KOPT-K1 (cell line): ENCODE results near the gene TMUB1.

ENCODE experiments used
- H3K27ac ChIP-seq: fragments of 200-600 bp; sonication (generic); 2 replicates; pipeline ENCODE4 v1.5.1; 2016; ENCODE audit warnings: antibody characterized with exemption, mild to moderate bottlenecking, low read depth, low read length; ENCODE audit not compliant: poor library complexity, severe bottlenecking
- H3K36me3 ChIP-seq: fragments of 200-600 bp; sonication (generic); 2 replicates; pipeline ENCODE4 v1.5.1; 2017; ENCODE audit warnings: antibody characterized with exemption, mild to moderate bottlenecking, low read length, moderate library complexity; ENCODE audit not compliant: insufficient read depth
- H3K9me3 ChIP-seq: fragments of 200-600 bp; sonication (generic); 2 replicates; pipeline ENCODE4 v1.5.1; 2017; ENCODE audit warnings: antibody characterized with exemption, low read length, mild to moderate bottlenecking; ENCODE audit not compliant: insufficient read depth, poor library complexity, severe bottlenecking

Gene TMUB1, protein sequence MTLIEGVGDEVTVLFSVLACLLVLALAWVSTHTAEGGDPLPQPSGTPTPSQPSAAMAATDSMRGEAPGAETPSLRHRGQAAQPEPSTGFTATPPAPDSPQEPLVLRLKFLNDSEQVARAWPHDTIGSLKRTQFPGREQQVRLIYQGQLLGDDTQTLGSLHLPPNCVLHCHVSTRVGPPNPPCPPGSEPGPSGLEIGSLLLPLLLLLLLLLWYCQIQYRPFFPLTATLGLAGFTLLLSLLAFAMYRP

DNA sequence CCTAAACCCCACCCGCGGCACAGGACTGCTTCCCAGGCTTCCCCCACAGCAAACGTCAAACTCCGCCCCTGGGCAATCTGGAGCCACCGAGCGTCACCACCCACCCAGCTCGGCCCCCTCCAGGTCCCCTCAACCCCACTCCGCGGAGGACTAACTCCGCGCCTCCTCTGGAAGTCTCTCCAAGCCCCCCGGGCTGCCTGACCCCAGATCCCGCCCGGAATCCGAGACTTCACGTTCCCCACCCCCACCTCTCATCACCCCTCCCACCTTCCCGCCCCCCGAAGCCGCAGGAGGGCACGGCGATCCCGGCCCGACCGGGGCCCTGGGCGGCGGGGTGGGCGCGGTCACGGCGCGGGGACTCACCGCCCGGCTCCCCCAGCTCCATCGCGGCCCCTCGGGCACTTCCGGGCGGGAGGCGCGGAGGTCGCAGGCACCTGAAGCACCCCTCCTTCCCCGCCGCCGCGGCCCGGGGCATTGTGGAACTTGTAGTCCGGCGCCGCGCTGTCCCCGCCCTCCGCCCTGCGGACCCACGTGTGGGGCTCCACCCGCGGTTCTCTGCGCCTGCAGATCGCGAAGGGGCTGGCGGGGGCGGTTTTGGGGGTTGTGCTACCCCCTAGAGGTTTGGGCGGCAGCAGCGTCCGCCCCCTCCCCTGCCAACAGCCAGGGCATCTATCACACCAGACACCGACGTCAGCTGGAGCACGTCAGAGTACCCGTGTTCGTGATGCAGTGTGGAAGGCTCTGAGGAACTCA lies at the start of gene TMUB1:
Gene TMUB1 (minus strand): TSS at position 423 of the 753 bp plus-strand sequence. CDS start 930 bp downstream, outside the sequence.
- H3K36me3 ChIP-seq: peaks cover 9% of the 10 kb centered on the region; the same call in 1 of the 2 replicates
- H3K9me3 ChIP-seq: no peaks in the 10 kb centered on the region
- peak within 1 kb of the TSS; percentile 71 for H3K27ac ChIP-seq

DNA sequence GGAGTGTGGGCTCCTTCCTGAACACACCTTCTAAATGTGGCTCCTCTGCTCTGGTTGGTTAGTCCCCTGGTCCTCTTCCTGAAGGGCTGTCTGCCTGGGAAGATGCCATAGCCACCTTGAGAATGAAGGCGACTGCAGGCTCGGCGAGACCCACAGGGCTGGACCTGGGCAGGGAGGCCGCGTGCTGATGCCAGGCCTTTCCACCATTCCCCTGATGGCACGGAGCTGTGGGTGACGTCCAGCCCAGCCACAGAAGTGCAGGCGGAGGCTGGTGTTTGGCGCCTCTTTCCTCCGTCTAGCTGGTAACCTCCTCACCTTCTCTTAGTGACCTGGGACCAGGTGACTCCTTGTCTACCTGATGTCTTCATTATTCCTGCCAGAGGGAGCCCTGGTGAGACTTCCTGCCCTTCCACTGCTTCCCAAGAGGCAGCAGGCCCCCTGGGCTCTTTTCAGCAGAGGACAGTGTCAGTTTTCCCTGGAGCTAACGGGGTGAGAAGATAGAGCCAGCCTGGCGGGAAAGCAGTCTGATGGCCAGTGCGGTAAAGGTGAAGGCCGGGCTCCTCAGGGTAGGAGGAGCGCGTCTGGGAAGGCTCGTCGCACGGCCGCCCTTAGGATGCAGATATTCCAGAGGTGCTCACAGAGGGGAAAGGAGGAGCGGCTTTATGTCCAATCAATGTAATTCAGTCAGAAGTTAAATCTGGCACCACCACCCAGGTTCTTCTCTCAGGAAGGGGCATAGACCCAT lies 49.3 kb upstream of the TMUB1 start:
- Histone ChIP-seq H3K36me3 (peaks cover 10% of the 10 kb centered on the region; the same call in 1 of the 2 replicates), H3K9me3 (no peaks in the 10 kb centered on the region), H3K27ac (no peak overlapping the region)

DNA sequence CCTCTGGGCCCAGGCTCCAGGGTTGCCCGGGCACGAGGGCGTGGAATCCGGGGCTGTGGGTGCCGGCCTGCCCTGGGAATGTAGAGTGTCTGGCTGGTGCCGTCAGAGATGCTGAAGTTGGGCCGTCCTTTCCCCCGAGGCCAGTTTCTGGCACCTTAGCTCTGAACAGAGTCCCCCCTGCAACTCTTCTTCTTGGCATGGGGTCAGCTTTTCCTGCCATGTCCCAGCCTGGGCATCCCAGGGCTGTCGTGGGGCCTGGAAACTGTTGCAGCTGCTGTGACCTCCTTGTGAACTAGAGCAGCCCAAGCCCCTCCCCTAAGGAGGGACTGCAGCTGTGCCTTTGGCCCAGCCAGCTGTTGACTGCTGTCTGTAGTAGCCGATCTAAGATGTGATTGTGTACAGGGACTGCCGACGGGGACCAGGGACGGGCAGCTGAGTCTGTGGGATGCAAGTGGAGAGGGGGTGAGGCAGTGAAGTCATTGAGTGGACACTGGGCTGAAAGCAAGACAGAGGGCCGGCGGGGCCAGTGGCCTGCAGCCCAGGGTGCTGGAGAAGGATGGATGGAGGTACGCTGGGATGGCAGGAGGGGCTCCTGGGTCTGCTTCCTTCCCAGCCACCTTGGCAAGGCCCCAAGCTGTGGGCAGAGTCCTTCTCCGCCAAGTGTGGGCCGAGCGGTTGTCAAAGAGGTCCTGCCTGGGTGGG lies 48.5 kb upstream of the TMUB1 start:
- no peak overlapping the region for H3K27ac ChIP-seq
- peaks cover 10% of the 10 kb centered on the region; the same call in 1 of the 2 replicates for H3K36me3 ChIP-seq
- no peaks in the 10 kb centered on the region for H3K9me3 ChIP-seq

DNA sequence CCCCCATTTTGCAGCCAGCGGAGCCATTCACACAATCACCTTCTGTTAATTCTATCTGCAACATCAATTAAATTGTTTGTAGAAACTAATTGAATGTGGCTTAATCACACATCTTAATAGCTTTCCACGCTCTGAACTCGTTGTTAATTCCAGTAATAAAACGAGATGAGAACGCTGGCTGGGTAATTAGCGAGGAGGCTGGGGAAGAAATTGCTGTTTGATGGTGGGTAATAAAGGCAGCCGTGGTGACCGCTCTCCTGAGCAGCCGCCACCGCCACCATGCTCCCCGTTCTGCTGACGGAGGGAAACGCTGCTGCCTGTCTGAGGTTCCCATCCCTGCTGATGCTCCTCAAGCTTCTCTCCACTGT lies 47.9 kb upstream of the TMUB1 start:
- Histone ChIP-seq H3K27ac (no peak overlapping the region), H3K9me3 (no peaks in the 10 kb centered on the region), H3K36me3 (peaks cover 10% of the 10 kb centered on the region; the same call in 1 of the 2 replicates)

DNA sequence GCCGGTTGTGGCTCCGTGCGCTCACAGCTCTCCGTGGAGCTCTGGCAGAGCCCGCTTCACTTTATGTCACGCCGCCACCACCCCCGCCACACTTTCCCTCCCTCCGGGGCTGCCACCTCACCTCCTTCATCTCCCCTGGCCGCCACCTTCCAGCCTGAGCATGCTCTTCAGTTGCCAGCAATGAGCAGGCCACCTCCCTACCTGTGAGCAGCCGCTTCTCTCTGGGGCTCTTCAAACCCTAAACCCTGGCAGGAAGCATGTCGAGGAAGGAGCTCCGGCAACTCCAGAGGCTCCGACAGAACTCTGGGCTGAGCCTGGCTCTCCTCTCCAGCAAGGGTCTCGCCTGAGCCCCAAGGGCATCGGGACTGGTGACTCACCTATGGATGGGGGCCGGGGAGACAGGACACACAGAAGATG lies 47.5 kb upstream of the TMUB1 start:
- peaks cover 10% of the 10 kb centered on the region; the same call in 1 of the 2 replicates for H3K36me3 ChIP-seq

DNA sequence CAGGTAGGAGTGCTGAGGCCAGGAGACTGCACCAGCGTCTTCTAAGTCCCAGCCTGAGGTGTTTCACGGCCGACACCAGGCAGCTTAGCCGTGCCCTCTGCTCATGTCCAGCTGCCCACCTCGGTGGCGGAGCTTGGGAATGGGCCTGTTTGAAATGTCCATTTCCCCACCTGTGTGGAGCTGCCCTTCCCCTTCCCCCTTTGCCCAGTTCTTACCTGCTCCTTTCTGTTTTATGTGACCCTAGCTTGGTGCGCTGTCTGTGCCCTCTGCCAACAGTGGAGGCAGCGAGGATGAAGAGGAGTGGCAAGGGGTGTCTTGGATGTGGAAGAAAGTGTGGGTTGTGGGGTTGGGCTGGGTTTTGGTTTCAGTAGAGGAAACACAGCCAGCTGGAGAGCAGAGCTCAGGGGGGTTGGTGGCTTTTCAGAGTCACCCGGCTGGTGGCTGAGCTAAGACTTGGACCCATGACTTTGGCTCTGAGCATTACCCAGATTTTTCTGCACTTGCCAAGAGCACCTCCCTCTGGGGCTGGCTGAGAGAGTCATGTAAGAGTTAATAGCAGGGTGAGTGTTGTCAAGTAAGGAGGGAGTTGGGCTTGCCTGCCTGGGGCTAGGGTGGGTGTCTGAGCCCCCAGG lies 46.8 kb upstream of the TMUB1 start:
- Histone ChIP-seq H3K27ac (no peak overlapping the region), H3K36me3 (peaks cover 7% of the 10 kb centered on the region; the same call in 1 of the 2 replicates), H3K9me3 (no peaks in the 10 kb centered on the region)

More for the DNA sequence above, 47.5 kb upstream of the TMUB1 start:
- H3K27ac ChIP-seq: no peak overlapping the region
- H3K9me3 ChIP-seq: no peaks in the 10 kb centered on the region

DNA sequence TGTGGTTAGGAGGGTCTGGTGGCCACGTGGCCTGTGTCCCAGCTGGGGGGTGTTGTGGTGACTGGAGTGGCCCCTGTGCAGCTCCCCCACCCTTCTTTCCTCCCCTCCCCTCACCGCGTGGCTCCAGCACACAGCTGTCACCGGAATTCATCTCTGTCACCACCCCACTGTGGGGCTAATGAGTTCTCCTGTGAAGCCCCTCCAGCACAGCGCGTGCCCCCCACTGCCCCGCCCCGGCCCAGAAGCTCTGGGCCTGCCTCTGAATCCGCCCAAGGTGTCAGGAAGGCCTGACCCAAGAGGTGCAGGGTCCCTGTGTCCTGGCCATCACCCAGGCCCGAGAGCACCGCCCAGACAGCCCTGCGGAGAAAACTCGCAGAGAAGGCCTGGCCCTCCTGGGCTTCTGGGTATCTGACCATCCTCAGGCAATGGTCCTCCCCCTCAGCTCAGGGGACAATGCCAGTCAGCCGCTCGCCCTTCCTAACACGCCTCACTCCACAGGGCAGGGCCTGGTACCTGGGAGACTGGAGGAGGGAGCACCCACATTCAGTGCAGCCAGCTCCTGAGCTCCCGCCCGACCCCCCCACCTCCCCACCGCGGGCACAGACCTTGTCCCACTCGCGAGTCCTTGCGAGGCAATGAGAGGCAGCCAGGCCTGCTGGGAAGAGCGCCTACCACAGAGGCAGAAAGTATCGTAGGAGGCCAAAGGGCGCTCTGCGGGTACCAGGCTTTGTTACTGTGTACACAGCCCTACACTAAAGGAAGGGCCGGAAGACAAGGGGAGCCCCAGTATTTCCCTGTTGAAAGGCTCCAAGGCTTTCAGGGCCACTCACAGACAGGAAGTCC lies 46.0 kb upstream of the TMUB1 start:
- Histone ChIP-seq H3K36me3 (peaks cover 9% of the 10 kb centered on the region; the same call in 1 of the 2 replicates), H3K9me3 (no peaks in the 10 kb centered on the region), H3K27ac (no peak overlapping the region)

DNA sequence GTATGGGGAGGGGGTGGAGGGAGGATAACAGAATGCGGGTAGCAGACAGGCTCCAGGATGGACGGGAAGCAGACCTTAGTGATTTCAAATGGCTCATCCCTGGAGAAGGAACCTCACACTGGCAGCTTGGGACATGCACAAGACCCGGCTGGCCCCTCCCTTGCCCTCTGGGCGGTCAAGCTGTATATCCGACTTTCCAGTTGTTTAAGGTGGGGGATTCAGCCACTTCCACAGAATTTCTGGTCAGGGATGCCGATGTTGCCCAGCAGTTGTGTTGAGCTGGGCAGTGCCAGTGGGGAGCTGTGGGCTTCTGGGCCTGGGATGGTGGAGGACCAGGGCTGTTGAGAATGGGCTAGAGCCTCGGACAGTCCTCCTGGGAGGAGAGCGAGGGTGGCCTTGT lies 45.4 kb upstream of the TMUB1 start:
- no peak overlapping the region for H3K27ac ChIP-seq
- no peaks in the 10 kb centered on the region for H3K9me3 ChIP-seq
- peaks cover 9% of the 10 kb centered on the region; the same call in 1 of the 2 replicates for H3K36me3 ChIP-seq

DNA sequence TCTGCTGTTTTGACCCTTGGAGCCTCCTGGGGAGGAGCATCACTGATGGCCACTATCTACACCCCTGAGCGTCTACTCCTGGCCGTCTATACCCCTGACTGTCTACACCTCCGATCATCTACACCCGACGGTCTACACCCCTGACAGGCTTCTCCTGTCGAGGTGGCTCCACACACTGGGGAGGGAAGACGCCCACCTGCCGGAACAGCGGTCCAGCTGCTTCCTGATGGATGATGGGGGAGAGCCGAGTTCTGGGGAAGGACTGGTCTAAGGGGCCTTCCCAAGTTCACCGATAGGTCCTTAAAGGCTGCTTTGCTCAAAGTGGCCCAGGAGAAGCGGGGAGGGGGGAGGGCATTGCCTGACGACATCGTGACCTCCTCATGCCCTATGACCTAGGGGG lies 44.9 kb upstream of the TMUB1 start:
- no peak overlapping the region for H3K27ac ChIP-seq
- H3K36me3 ChIP-seq: peaks cover 9% of the 10 kb centered on the region; the same call in 1 of the 2 replicates
- H3K9me3 ChIP-seq: no peaks in the 10 kb centered on the region

DNA sequence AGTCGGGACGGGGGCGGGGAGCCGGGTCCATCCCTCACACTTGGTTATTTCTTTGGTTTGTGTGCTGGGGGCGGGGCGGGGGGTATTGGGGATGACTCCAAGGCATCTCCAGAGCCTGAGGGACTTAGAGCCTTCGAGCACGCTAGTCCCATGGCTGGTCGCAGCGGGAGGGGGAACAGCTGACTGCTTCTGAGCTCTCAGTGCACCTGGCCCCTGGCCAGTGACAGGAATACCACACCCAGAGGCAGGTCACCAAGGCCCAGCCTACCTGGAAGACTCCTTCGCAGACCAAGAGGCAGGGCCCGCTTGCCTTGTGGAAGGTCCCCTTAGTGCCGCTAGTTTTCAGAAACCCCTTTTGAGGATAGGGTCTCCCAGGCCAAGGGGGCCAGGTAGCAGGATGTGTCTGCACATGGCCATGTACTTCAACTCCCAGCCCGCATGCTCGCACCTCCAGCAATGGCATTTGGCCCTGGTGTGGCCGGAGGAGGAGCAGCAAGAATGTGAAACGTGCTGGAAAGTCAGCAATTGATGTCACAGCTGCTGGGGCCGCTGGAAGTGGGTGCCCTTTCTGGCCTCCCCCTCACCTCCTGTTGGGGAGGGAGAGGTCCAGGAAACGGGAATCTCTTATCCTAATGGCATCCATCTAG lies 43.3 kb upstream of the TMUB1 start:
- H3K36me3 ChIP-seq: peaks cover 9% of the 10 kb centered on the region; the same call in 1 of the 2 replicates
- no peak overlapping the region for H3K27ac ChIP-seq
- H3K9me3 ChIP-seq: no peaks in the 10 kb centered on the region

DNA sequence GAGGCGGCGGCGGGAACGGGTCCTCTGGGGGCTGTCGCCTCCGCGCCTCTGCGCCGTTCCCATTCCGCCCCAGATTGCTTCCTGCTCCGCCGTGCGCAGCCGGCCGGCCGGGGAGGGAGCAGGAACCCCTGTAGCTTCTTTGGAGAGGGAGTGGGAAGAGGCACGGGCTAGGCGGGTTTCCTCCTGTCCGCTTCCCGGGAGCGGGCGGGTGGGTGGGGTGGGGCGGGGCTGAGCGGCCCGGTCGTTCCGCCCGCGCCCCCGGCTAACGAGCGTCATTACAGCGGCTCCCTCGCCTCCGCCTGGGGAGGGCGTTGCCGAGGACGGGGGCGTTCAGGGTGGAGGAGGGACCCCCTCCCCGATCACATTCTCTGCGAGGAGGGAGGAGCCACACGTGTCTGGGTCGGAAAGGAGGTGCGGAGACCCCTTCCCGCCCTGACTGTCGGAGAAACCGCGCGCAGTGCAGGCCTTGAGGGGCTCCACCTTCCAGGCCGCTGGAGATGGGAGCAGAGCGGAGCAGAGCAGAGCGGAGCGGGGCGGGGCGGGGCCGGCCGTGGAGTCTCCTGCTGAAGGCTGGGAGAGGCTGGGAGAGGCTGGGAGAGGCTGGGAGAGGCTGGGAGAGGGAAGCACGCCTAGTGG lies 42.7 kb upstream of the TMUB1 start:
- Histone ChIP-seq H3K27ac (no peak overlapping the region), H3K36me3 (peaks cover 9% of the 10 kb centered on the region; the same call in 1 of the 2 replicates), H3K9me3 (no peaks in the 10 kb centered on the region)

DNA sequence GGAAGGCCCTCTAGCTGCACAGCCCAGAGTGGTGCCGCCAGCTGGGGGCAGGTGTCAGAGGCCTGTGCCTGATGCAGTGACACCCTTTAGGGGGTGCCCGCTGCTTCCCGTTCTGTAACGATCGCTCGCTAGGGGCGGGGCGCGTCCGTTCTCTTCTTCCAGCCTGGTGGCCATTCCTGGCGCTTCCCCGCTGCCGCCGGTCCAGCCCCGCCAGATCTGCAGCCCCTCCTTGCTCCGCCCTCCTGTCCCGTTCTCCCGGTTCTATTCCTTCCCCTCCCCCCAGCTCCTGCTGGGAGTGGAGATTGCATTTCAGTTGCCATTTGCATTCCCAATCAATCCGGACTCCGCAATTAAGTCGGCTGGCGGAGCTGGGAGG lies 42.2 kb upstream of the TMUB1 start:
- Histone ChIP-seq H3K9me3 (no peaks in the 10 kb centered on the region), H3K27ac (no peak overlapping the region), H3K36me3 (peaks cover 12% of the 10 kb centered on the region; the same call in 1 of the 2 replicates)

DNA sequence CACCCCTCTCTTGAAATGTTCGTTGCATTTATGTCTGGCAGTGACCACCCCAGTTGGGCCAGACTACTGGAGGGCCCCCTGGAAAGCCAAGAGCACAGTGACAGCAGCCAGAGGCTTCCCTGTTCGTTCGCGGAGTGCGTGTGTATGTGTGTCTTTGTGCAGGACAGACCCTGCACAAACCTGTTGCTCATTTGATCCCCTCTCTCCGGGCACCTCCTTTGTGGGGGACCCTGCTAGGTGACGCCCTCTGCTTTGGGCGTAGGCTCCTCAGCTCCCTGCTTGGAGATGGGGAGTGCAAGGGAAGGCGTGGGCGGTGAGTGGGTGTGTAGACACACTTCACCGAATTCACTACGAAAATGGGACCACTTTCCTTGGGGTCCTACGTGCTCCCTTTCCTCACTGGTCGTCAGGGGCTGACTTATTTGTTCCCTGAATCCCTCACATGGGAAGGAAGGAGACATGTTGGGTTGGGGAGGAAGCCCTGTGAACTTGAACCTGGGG lies 41.7 kb upstream of the TMUB1 start:
- H3K27ac ChIP-seq: no peak overlapping the region
- no peaks in the 10 kb centered on the region for H3K9me3 ChIP-seq
- H3K36me3 ChIP-seq: peaks cover 12% of the 10 kb centered on the region; the same call in 1 of the 2 replicates
